Measurements from ENCODE around the gene SKAP1.

SKAP1 gene

DNA sequence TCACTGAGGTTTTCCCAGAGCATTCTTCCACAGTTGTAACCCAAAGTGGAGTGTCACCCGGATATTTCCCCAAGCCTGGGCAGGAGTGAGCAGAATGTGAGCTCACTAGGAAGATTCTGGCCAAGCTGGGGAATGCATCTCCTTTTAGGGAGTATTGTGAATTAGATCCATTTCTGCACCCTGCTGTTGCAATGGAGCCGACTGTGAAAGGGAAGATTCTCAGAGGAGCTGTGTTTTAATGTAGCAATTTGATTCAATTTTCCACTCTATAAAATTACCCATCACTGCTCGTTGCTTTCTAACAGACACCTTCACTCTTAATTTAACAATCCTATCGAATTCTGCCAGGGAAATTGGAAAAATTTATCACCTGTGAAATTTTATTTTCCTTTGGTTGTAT, 251.7 kb downstream of the SKAP1 start:
- DNase-seq (ENCODE audit: low read depth in 1 of 2, low spot score in 1 of 2), result no peak

- DNase-seq (ENCODE audit: low read depth in 1 of 2, low spot score in 1 of 2), result no peak
Measured at GRCh38 chr17:48177816-48178215, 252.2 kb downstream of the SKAP1 start.

DNA sequence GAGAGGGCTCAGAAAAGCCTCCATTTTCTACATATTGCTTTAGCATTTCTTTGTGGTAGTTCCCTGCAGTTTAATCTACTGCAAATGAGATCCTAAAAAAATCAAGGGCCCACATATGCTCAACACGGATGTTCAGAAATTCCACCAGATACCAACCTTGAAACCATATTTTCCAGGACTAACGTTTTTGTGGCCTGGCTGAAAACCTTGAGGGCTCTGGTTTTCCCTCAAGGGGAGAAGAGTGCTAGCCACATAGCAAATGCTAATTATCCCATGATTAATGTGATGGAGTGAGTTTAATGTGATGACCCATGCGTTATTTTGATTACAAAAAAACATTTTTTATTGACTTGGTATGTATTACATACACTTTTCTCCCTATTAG, 253.6 kb downstream of the SKAP1 start:
- DNase-seq (ENCODE audit: low read depth in 1 of 2, low spot score in 1 of 2), result no peak

- DNase-seq (ENCODE audit: low read depth in 1 of 2, low spot score in 1 of 2), result no peak
Measured at GRCh38 chr17:48175692-48176470, 254.1 kb downstream of the SKAP1 start.

- DNase-seq (ENCODE audit: low read depth in 1 of 2, low spot score in 1 of 2), result no peak
Measured at GRCh38 chr17:48174833-48175523, 255.0 kb downstream of the SKAP1 start.

- no peak for DNase-seq (ENCODE audit: low read depth in 1 of 2, low spot score in 1 of 2)
Measured at GRCh38 chr17:48173191-48173984, 256.6 kb downstream of the SKAP1 start.

DNA sequence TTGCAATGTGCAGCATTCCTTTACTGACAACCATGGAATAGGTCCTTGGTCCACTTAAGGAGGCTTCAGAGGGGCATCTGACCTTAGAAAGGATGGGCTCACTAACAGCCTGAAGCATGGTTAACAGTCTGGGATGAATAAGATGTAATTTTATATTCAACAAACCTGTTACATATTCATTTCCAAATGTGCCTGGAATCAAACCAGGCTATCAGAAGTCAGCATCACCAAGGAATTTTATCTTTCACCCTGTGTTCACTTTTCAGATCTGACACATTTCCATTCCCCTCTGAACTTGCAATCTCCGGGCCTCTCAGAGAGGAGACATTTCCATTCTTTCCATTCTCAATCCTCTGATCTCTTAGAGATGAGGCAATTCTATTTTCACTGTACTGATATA, 260.1 kb downstream of the SKAP1 start:
- DNase-seq (ENCODE audit: low read depth in 1 of 2, low spot score in 1 of 2), result no peak

DNA sequence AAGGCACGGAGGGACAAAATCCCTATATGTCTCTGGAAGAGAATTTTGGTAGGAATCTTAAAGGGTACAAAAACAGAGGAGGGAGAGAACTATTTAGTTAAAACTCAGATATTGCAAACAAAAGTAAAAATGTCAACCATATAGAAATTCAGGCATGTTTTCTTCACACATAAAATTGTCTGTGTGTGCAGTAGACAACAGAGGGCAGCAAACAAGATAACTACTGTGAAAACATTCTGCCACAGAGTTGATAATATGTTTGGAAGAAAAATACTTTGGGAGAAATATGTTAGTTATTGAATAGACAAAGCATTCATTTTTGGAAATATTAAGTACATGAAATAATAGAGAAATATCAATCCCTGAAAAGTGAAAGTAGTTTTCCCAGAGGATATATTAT, 266.2 kb downstream of the SKAP1 start:
- DNase-seq (ENCODE audit: low read depth in 1 of 2, low spot score in 1 of 2), result no peak

DNA sequence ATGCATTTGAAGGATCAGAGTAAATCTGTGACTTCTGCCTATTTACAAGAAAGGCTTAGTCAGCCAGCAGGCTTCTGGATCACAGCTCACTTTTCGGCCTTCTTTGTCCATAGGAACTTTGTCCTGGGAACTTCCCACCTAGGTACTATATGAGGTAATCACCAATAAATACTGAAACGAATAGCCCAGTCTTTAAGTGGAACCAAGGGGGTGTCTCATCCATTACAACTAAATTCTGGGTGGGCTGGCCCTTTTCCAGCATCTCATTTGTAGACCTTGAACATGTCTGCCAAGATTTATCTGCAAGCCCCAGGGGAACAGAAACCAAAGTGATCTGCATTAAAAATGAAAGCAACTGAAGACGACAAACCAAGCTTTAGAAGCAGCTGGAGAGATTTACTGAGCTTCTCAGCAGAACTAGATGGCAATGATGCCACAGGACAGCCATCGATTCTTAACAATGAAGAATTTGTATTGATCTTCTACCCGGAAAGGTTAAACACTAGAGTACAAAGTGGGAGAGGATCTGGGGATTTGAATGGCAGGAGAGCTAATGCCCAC, 267.0 kb downstream of the SKAP1 start:
- no peak for DNase-seq (ENCODE audit: low read depth in 1 of 2, low spot score in 1 of 2)

DNA sequence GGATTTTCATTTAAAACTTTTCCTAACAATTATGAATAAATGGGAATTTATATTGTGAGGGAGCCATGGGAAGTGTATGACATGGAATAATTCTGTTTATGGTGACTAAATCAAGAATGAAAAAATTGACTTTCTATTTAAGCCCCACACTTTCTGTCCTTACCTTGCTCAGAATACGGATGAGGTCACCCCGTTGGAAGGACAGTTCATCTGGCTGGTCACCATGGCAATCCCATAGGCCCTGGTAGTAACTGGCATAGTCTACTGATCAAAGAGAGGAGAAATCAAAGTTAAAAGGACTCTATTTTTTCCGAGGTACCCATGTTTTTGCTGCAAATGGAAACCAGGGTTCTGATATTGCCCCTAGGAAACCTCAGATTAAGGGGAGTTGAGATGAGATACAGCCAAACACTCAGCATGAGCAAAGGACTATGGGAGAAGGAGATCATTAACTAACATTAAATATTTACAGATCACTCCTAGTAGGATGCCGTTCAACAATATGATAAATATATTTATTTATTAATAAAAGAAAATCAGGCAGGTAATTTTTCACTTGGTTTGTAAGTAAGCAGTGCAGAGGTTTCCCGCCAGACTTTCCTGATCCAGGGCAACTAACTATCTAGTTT, 267.6 kb downstream of the SKAP1 start:
- no peak for DNase-seq (ENCODE audit: low read depth in 1 of 2, low spot score in 1 of 2)

DNA sequence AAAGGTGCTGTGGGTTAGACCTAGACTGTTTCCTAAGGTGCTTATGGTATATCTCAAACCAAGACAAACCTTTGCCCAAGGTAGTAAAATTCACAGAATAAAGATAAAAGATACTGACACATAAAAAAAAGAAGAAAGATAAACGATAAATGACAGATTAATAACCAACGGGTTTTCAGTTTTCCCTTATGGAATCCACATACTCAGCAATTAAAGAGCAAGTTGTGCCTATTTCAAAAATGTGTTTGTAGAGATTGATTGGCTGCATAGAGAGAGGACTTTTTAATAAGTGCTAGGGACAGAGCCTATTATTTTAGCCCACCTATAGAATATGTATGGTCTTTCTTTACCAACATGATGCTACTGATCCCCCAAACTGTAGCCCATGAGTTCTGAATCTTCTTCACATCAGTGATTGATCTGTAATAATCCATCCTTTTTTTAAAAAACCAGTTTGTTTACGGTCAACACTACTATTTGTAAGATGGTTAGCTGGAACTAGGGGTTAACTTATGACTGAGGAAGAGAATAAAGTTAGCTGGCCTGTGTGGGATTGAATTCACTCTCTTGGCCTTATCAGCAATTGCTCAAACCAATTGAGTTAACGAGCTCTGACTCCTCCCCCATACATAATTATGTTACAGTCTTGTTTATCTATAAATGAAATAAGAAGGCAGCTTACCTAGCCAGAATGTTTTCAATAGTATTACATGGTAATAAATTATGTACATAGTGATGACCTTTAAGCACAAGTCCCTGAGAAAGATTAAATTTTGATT, 268.7 kb downstream of the SKAP1 start:
- DNase-seq (ENCODE audit: low read depth in 1 of 2, low spot score in 1 of 2), result no peak

GRCh38 chr17:48160177-48161081, 269.6 kb downstream of the SKAP1 start:
- DNase-seq (ENCODE audit: low read depth in 1 of 2, low spot score in 1 of 2), result no peak

DNA sequence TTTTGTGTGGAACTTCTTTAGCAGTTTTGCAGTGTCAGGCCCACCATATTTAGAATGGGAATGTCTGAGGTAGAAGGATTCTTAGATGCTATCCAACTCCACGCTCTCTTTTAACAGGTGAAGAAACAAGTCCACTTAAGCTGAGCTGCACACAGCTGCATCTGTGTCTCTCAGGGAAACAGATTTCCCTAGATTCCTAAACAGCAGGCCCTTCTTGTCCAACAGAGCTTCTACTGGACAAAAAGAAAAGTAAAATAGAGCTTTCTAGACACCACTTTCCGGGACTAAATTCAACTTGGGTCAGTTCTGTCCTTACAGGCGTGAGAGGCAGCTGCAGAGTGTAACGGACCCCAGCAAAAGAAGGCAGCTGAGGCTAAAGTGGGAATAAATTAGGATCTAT, 270.8 kb downstream of the SKAP1 start:
- DNase-seq (ENCODE audit: low read depth in 1 of 2, low spot score in 1 of 2), result no peak

DNA sequence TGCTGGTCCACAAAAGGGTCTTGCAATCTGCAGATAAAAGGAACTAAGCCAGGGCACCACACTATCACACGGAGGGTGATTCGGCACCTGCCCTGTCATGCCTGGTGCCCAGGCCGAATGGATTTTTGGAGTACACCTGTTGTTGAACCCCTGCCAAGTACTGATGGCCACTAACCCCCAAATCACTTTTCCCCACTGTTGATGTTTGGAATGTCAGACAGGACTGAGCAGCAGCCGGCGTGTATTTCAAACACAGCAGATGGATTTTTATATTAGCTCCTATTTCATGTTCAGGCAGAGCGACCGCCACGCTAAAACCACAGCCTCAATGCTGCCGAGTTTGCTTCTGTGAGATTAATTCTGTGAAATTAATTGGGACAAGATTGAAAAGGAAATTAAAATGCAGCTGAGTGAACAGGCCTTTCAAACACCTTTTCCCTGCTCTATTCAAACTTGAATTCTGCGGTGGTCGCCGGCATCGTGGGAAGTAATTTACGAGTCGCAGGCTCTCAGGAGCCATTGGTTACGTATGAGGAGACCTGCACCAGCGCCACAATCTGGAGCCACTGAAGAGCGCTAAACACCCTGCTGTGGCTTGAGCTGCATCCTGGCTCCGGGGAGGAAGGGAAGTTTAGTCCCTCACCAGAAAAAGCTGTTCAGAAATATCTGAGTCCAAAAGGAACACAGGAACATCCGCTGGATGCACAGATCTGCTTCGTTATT, 274.0 kb downstream of the SKAP1 start:
- no peak for DNase-seq (ENCODE audit: low read depth in 1 of 2, low spot score in 1 of 2)

- no peak for DNase-seq (ENCODE audit: low read depth in 1 of 2, low spot score in 1 of 2)
Measured at GRCh38 chr17:48153691-48154358, 276.2 kb downstream of the SKAP1 start.

DNA sequence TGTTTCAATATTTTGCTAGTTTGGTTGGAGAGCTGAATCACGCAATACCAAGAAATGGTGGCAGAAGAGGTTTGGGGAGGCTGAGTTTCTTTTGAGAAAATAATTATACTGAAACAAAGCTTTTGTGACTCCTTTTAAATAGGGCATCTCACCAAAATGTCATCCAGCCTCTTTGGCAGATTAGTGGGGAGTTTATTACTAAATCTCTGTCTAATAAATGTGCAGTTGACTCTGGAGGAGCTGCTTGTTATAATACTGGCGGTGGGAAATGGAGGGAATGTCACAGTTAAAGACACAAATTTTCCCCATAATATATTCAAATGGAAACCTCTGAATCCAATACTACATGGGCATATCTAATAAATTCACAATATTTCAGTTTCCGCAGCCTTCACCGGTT, 277.7 kb downstream of the SKAP1 start:
- DNase-seq (ENCODE audit: low read depth in 1 of 2, low spot score in 1 of 2), result no peak

DNA sequence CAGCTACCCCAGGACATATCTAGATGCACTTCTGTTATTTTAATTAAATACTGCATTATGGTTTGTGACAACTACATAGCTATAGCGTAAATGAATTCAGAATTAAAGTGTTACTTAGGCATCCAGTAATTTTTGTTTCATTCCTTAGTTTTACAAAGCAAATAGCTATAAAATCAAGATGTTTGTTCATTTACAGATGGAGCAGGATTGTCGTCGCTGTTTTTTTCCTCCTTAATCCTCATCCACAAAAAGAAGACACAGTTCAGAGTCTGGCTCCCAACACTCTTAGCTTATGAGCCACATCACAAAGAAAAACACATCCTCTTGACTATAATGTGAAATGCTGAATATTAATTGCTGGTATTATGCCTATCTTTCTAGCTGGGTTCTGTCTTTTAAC, 278.8 kb downstream of the SKAP1 start:
- no peak for DNase-seq (ENCODE audit: low read depth in 1 of 2, low spot score in 1 of 2)

- DNase-seq (ENCODE audit: low read depth in 1 of 2, low spot score in 1 of 2), result no peak
Measured at GRCh38 chr17:48150597-48151001, 279.4 kb downstream of the SKAP1 start.

Data from activated T-helper 1 cell treated with anti-CD3 and anti-CD28 coated beads, Interleukin-2, amount 50 U/mL, for 16 hours (primary cell).